K562 (cell line): ENCODE measurements around the gene COX19. TPM values are rescaled to one million over a fixed set of nuclear protein-coding genes. Genes with fewer than 3 reads are reported as not detected.

ENCODE experiments used
- ATAC-seq: fragments of 200-7000 bp; cut with Tn5 transposase; 3 replicates; pipeline ENCODE4 v1.9.1; 2020; ENCODE audit warnings: moderate library complexity
- BruUV-seq: library from RNA; stranded (reverse); fragments of 400-500 nt; replicated peaks from 2 replicates; lab custom pipeline; 2021; lab: Mats Ljungman, UMichigan
- CTCF ChIA-PET: fragments of 300-600 bp; formaldehyde crosslinking; extraction: SDS; loops from one replicate; lab custom pipeline; 2021; ENCODE audit warnings: low intra/inter-chr PET ratio; lab: Yijun Ruan, JAX
- POLR2A ChIA-PET: fragments of 300-600, 350-650 bp; sonication (Branson Sonifier 250); formaldehyde crosslinking; extraction: SDS; loops from one replicate; lab custom pipeline; 2021; ENCODE audit warnings: antibody characterized with exemption, inconsistent platforms; lab: Yijun Ruan, JAX
- DNase-seq, 4 experiments: peaks; one replicate each; pipeline versions ENCODE4 v3.0.0 to v3.0.0-alpha.2; 2011 to 2018; ENCODE audit warnings: low spot score in 3 of 4, mixed read lengths in 3 of 4; ENCODE audit errors: extremely low read depth in 1 of 4
- FAIRE-seq: peaks from 2 replicates; lab custom pipeline; 2011; peaks lifted over from hg19 to GRCh38; lab: Jason Lieb, UNC
- H2AFZ ChIP-seq: 2 replicates; pipeline ENCODE4 v1.6.0; 2011; ENCODE audit warnings: low read depth, low read length, control low read depth, inconsistent platforms
- H3K27ac ChIP-seq: fragments of 200-600 bp; 3 replicates; pipeline ENCODE4 v1.8.0; 2011; ENCODE audit warnings: low read depth, mild to moderate bottlenecking, control low read depth, inconsistent platforms, low read length, moderate library complexity, mixed read lengths; ENCODE audit errors: extremely low read depth
- H3K27me3 ChIP-seq, 2 experiments: fragments of 300-600 bp in 1 of 2; 2 replicates in 1 of 2; 3 replicates in 1 of 2; pipeline versions ENCODE4 v1.6.0 to v1.8.0; 2011; ENCODE audit warnings: inconsistent platforms in 2 of 2, low read length in 2 of 2, mild to moderate bottlenecking in 1 of 2, mixed read lengths in 1 of 2, moderate library complexity in 1 of 2; ENCODE audit not compliant: control insufficient read depth in 2 of 2, insufficient read depth in 2 of 2
- H3K36me3 ChIP-seq: fragments of 300-600 bp; 3 replicates; pipeline ENCODE4 v1.8.0; 2011; ENCODE audit warnings: mild to moderate bottlenecking, low read length, inconsistent platforms; ENCODE audit not compliant: control insufficient read depth, insufficient read depth
- H3K4me1 ChIP-seq, 2 experiments: fragments of 200-600 bp in 1 of 2; replicated peaks in 1 of 2; 2 replicates in 1 of 2; 3 replicates in 1 of 2; pipeline versions ENCODE4 v1.5.1 to v1.8.0; 2011; ENCODE audit warnings: inconsistent platforms in 2 of 2, low read length in 2 of 2, mild to moderate bottlenecking in 1 of 2, mixed read lengths in 1 of 2, moderate library complexity in 1 of 2; ENCODE audit not compliant: control insufficient read depth in 2 of 2, insufficient read depth in 2 of 2
- H3K4me2 ChIP-seq: 2 replicates; pipeline ENCODE4 v1.6.1; 2011; ENCODE audit warnings: low read length, control low read depth, inconsistent platforms, mixed read lengths; ENCODE audit not compliant: insufficient read depth
- H3K4me3 ChIP-seq: fragments of 200-600 bp; sonication (generic), shearing (Covaris generic); 2 replicates; pipeline ENCODE4 v1.5.1; 2016; ENCODE audit warnings: control low read depth, inconsistent platforms
- H3K79me2 ChIP-seq: fragments of 200-600 bp; 3 replicates; pipeline ENCODE4 v1.8.0; 2011; ENCODE audit warnings: low read length, inconsistent platforms; ENCODE audit not compliant: control insufficient read depth, insufficient read depth
- H3K9ac ChIP-seq, 2 experiments: 2 replicates each; pipeline versions ENCODE4 v1.6.0 to v1.6.1; 2011; ENCODE audit warnings: low read depth in 2 of 2, low read length in 2 of 2, control low read depth in 1 of 2, inconsistent platforms in 1 of 2, mild to moderate bottlenecking in 1 of 2, mixed read lengths in 1 of 2; ENCODE audit not compliant: insufficient read depth in 1 of 2
- H3K9me1 ChIP-seq: one replicate; pipeline ENCODE4 v1.6.0; 2011; ENCODE audit warnings: inconsistent platforms, mild to moderate bottlenecking, low read length, moderate library complexity; ENCODE audit not compliant: control insufficient read depth, insufficient read depth
- H3K9me3 ChIP-seq: replicated peaks from 2 replicates; pipeline ENCODE4 v1.5.1; 2011; ENCODE audit warnings: low read depth, low read length, inconsistent platforms; ENCODE audit not compliant: control insufficient read depth, insufficient read depth
- H4K20me1 ChIP-seq: replicated peaks from 2 replicates; pipeline ENCODE4 v1.6.1; 2011; ENCODE audit warnings: low read length, inconsistent platforms, mixed read lengths; ENCODE audit not compliant: control insufficient read depth, insufficient read depth
- BHLHE40 ChIP-seq: IDR thresholded peaks from 2 replicates; pipeline ENCODE4 v1.6.1; 2011; ENCODE audit warnings: low read length, improper control_type of control experiment
- DACH1 ChIP-seq: fragments of 450-650 bp; IDR thresholded peaks from 2 replicates; pipeline ENCODE4 v1.6.1; 2018; ENCODE audit not compliant: partially characterized antibody
- FOXM1 ChIP-seq, 2 experiments: fragments of 450-650 bp in 1 of 2; sonication (generic) in 1 of 2; formaldehyde crosslinking in 1 of 2; IDR thresholded peaks; 2 replicates each; pipeline versions ENCODE4 v1.6.1 to v1.9.0; 2017 to 2022; ENCODE audit warnings: low read depth in 2 of 2, mild to moderate bottlenecking in 2 of 2, missing genetic modification reagents in 1 of 2, moderate library complexity in 1 of 2
- GABPB2 ChIP-seq: fragments of 250-450 bp; sonication (Bioruptor Pico); conservative IDR thresholded peaks from 2 replicates; pipeline ENCODE4 v1.5.1; 2021; ENCODE audit warnings: mild to moderate bottlenecking
- HMG20A ChIP-seq: fragments of 450-650 bp; formaldehyde crosslinking; conservative IDR thresholded peaks from 2 replicates; pipeline ENCODE4 v1.4.0; 2020; ENCODE audit warnings: mild to moderate bottlenecking, mixed read lengths
- HNRNPL ChIP-seq: fragments of 200-400 bp; formaldehyde crosslinking; IDR thresholded peaks from 2 replicates; pipeline ENCODE4 v1.6.1; 2017; ENCODE audit warnings: low read depth, mild to moderate bottlenecking, low read length
- KDM4B ChIP-seq, 2 experiments: fragments of 450-650 bp in 1 of 2; sonication (generic) in 1 of 2; IDR thresholded peaks; 2 replicates each; pipeline ENCODE4 v1.6.1; 2016 to 2017; ENCODE audit warnings: borderline replicate concordance in 2 of 2, antibody characterized with exemption in 1 of 2, low read depth in 1 of 2, mild to moderate bottlenecking in 1 of 2
- MAFG ChIP-seq: fragments of 450-650 bp; conservative IDR thresholded peaks from 2 replicates; pipeline ENCODE4 v1.6.1; 2016; ENCODE audit warnings: missing genetic modification characterization, missing compliant biosample characterization
- MECOM ChIP-seq: fragments of 250-450 bp; sonication (Bioruptor Pico); IDR thresholded peaks from 2 replicates; pipeline ENCODE4 v1.8.0; 2022; ENCODE audit warnings: inconsistent platforms
- NRF1 ChIP-seq, 2 experiments: fragments of 450-650 bp; IDR thresholded peaks in 1 of 2; conservative IDR thresholded peaks in 1 of 2; 2 replicates each; pipeline ENCODE4 v1.6.1; 2014; ENCODE audit warnings: mild to moderate bottlenecking in 2 of 2
- RBM15 ChIP-seq: fragments of 200-400 bp; formaldehyde crosslinking; IDR thresholded peaks from 2 replicates; pipeline ENCODE4 v1.6.1; 2018; ENCODE audit warnings: mild to moderate bottlenecking, low read length, moderate library complexity; ENCODE audit not compliant: insufficient read depth
- SIRT6 ChIP-seq: IDR thresholded peaks from one replicate; pipeline ENCODE4 v1.6.1; 2012; ENCODE audit warnings: low read depth, mild to moderate bottlenecking, control low read depth, inconsistent platforms, low read length, moderate library complexity
- STAT5A ChIP-seq: IDR thresholded peaks from 2 replicates; pipeline ENCODE4 v1.6.1; 2012; ENCODE audit warnings: low read length, inconsistent platforms, borderline replicate concordance
- TFAM ChIP-seq: fragments of 250-450 bp; sonication (Bioruptor Pico); conservative IDR thresholded peaks from 2 replicates; pipeline ENCODE4 v1.5.0; 2021; ENCODE audit warnings: mild to moderate bottlenecking, moderate library complexity
- ZBTB1 ChIP-seq: sonication (generic); formaldehyde crosslinking; IDR thresholded peaks from 2 replicates; pipeline ENCODE4 v1.8.1; 2023; ENCODE audit warnings: missing genetic modification reagents, low read depth, mild to moderate bottlenecking, borderline replicate concordance
- ZNF140 ChIP-seq: fragments of 250-450 bp; sonication (Bioruptor Pico); IDR thresholded peaks from 2 replicates; pipeline ENCODE4 v1.8.0; 2021; ENCODE audit warnings: moderate library complexity, mild to moderate bottlenecking, inconsistent platforms
- WGBS: fragments of 100-300 bp; shearing (Covaris generic); methylation state at CpG from one replicate; pipeline ENCODE4 v1.1.6; 2016; ENCODE audit warnings: low coverage, mixed read lengths; ENCODE audit not compliant: insufficient coverage; ENCODE audit errors: missing lambda C conversion rate; 5-methylcytosine and 5-hydroxymethylcytosine counted together
- in situ Hi-C: fragments of 300-500 bp; cut with MboI; formaldehyde crosslinking; loops from 4 replicates; pipeline ENCODE4 v1.15.0; 2018; ENCODE audit warnings: inconsistent platforms, mixed read lengths
- intact Hi-C: fragments of 100-400 bp; cut with micrococcal nuclease; formaldehyde crosslinking; loops from 2 replicates; pipeline ENCODE4 v1.14.2; 2022
- polyA plus RNA-seq, 8 experiments: library from polyadenylated mRNA; depleted of rRNA in 4 of 8; stranded (reverse) in 5 of 8; unstranded in 3 of 8; fragments of >200 nt; fragmentation: Nextera tagmentation in 2 of 8; fragmentation: Illumina TruSeq in 1 of 8; extraction: Ambion mirVana in 2 of 8; extraction: Trizol in 1 of 8; gene quantifications; 2 replicates each; pipeline versions ENCODE4 v1.2.1 to v1.2.3, GENCODE V29; 2011 to 2014; ENCODE audit warnings: inconsistent platforms in 1 of 8, missing spikeins in 1 of 8
- total RNA-seq, 7 experiments: library from RNA; depleted of rRNA in 6 of 7; stranded (reverse); fragments of >200 nt in 6 of 7; fragmentation: Illumina TruSeq in 2 of 7; extraction: Trizol in 2 of 7; gene quantifications; 2 replicates each; pipeline versions ENCODE4 v1.2.1 to v1.2.3, GENCODE V29; 2011 to 2021; ENCODE audit warnings: low replicate concordance in 1 of 7
- TF ChIP-seq, protein P1 (sequence below): sonication (generic); formaldehyde crosslinking; IDR thresholded peaks from 2 replicates; pipeline ENCODE4 v1.8.0; 2022; ENCODE audit warnings: mild to moderate bottlenecking, missing genetic modification reagents
- TF ChIP-seq, protein P2 (sequence below): sonication (generic); IDR thresholded peaks from 2 replicates; pipeline ENCODE4 v1.6.1; 2016

The COX19 gene
- total and polyA plus RNA-seq, 9 of the 15 experiments (the other 6 are each of a cell fraction or from before 2014, with no cell fraction given), result 5.2 to 10.5 (median 7.9) TPM

GRCh38 chr7:972110-972509 is 3.2 kb downstream of the COX19 start:
- H3K79me2 ChIP-seq, result peaks cover 46% of the 10 kb centered on the region
- intact Hi-C loops, result no loop called here

More at GRCh38 chr7:972110-972509, 3.2 kb downstream of the COX19 start:
- Histone ChIP-seq H3K9me3 (no peaks in the 10 kb centered on the region), H3K27ac (no peak overlapping the region), H3K4me1 (peaks cover 7 to 20% of the 10 kb centered on the region in 2 experiments; a peak in 4 of 5 replicates), H3K36me3 (peaks cover 62% of the 10 kb centered on the region), H3K9ac (no peak overlapping the region), H3K27me3 (no peaks in the 10 kb centered on the region), H3K4me2 (no peak overlapping the region), H3K4me3 (no peak overlapping the region), H4K20me1 (no peaks in the 10 kb centered on the region; the same call in 1 of the 2 replicates), H2AFZ (no peak overlapping the region), H3K9me1 (no peaks in the 10 kb centered on the region)
- ATAC-seq (no peak), FAIRE-seq (peak; percentile 37), DNase-seq (no peak)
- ChIA-PET POLR2A (interaction anchor here (1.1 kb wide), 2 partner anchors 15 to 165 kb away, joined by 3 read pairs; no protein-coding TSS in a partner anchor), CTCF (no interaction called here)
- in situ Hi-C loops, result no loop called here
- no peak for TF ChIP-seq MECOM (CRISPR knock-in tag)
- TF ChIP-seq NRF1 (conservative IDR thresholded peaks at IDR 0.05 in 1 of 2, IDR thresholded peaks at IDR 0.05 in 1 of 2), result no peak
- TF ChIP-seq ZNF140 (CRISPR knock-in tag), result no peak
- TF ChIP-seq HNRNPL, result no peak
- no peak for TF ChIP-seq KDM4B (IDR thresholded peaks at IDR 0.05; ENCODE audit: borderline replicate concordance in 2 of 2, low read depth in 1 of 2)
- no peak for TF ChIP-seq ZBTB1 (CRISPR knock-in tag)
- no peak for TF ChIP-seq STAT5A
- TF ChIP-seq GABPB2, result no peak
- no peak for TF ChIP-seq BHLHE40
- TF ChIP-seq FOXM1 (IDR thresholded peaks at IDR 0.05; ENCODE audit: low read depth), result no peak
- no peak for TF ChIP-seq FOXM1 (CRISPR knock-in tag; IDR thresholded peaks at IDR 0.05; ENCODE audit: low read depth)
- no peak for TF ChIP-seq RBM15
- TF ChIP-seq DACH1, result no peak
- no peak for TF ChIP-seq HMG20A (CRISPR knock-in tag)
- TF ChIP-seq, protein P1, sequence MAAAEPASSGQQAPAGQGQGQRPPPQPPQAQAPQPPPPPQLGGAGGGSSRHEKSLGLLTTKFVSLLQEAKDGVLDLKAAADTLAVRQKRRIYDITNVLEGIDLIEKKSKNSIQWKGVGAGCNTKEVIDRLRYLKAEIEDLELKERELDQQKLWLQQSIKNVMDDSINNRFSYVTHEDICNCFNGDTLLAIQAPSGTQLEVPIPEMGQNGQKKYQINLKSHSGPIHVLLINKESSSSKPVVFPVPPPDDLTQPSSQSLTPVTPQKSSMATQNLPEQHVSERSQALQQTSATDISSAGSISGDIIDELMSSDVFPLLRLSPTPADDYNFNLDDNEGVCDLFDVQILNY (CRISPR knock-in tag), result no peak
- TF ChIP-seq TFAM (CRISPR knock-in tag), result no peak
- TF ChIP-seq, protein P2, sequence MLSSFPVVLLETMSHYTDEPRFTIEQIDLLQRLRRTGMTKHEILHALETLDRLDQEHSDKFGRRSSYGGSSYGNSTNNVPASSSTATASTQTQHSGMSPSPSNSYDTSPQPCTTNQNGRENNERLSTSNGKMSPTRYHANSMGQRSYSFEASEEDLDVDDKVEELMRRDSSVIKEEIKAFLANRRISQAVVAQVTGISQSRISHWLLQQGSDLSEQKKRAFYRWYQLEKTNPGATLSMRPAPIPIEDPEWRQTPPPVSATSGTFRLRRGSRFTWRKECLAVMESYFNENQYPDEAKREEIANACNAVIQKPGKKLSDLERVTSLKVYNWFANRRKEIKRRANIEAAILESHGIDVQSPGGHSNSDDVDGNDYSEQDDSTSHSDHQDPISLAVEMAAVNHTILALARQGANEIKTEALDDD, result no peak
- no peak for TF ChIP-seq SIRT6
- no peak for TF ChIP-seq MAFG (tag)
- no TSS peak for BruUV-seq
- WGBS, result 97% methylated on average over 12 of the region's 12 CpGs
